GM21619 (cell line): ENCODE results near the gene ADAMTS8.

ENCODE experiments used
- ATAC-seq: cut with Tn5 transposase; IDR thresholded peaks from one replicate; pipeline ENCODE4 v1.9.1; 2021; ENCODE audit not compliant: unreplicated experiment

Gene ADAMTS8

GRCh38 chr11:130428316-130429119 is at the start of gene ADAMTS8:
TSS of gene ADAMTS8 (minus strand) at chr11:130428609. CDS start at chr11:130428286, 323 bp downstream.
- ATAC-seq, result no peak

- no peak for ATAC-seq
Observed at GRCh38 chr11:130477586-130478203, 49.3 kb upstream of the ADAMTS8 start.

- ATAC-seq, result no peak
Observed at GRCh38 chr11:130476922-130477491, 48.6 kb upstream of the ADAMTS8 start.

GRCh38 chr11:130476200-130476921 is 48.0 kb upstream of the ADAMTS8 start:
- no peak for ATAC-seq

- ATAC-seq, result no peak
Observed at GRCh38 chr11:130475426-130476053, 47.1 kb upstream of the ADAMTS8 start.

DNA sequence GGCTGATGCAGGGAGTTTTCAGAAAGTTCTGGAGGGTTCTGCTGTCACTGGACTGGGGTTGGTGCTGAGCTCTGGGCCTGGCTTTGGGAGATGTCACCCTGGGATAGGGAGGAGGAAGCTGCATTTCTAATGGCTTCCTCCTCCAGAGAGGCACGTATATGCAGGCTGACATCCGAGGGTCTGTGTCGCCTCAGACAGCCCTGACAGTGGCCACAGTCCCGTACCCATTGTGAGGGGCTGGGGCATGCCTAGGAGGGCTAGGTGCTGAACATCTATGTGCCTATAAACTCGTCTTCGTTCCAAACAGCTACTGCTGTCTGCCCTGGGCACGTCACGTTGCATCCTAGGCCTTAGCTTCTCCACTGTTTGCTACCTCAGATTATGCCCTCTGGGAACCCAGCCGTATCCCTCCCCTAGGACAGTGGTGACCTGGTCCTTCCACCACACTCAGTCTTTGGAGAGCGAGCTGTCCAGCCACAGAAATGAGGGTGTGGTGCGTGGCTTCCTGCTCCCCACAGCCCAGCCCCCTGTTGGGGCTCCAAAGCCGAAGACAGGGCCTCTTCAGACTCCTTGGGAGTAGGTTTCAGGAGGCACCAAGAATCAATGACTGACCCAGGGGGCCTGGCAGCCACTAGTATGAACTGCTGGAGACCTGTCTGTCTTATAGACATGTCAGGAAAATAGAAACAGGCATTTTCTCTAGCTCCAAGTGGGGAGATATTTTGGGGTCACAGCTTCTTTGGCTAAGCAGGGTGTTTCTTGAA is 46.4 kb upstream of the ADAMTS8 start:
- ATAC-seq, result no peak

- no peak for ATAC-seq
Observed at GRCh38 chr11:130473795-130474377, 45.5 kb upstream of the ADAMTS8 start.

DNA sequence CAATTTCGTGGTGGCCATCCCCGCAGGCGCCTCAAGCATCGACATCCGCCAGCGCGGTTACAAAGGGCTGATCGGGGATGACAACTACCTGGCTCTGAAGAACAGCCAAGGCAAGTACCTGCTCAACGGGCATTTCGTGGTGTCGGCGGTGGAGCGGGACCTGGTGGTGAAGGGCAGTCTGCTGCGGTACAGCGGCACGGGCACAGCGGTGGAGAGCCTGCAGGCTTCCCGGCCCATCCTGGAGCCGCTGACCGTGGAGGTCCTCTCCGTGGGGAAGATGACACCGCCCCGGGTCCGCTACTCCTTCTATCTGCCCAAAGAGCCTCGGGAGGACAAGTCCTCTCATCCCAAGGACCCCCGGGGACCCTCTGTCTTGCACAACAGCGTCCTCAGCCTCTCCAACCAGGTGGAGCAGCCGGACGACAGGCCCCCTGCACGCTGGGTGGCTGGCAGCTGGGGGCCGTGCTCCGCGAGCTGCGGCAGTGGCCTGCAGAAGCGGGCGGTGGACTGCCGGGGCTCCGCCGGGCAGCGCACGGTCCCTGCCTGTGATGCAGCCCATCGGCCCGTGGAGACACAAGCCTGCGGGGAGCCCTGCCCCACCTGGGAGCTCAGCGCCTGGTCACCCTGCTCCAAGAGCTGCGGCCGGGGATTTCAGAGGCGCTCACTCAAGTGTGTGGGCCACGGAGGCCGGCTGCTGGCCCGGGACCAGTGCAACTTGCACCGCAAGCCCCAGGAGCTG is 44.8 kb upstream of the ADAMTS8 start:
- no peak for ATAC-seq

- no peak for ATAC-seq
Observed at GRCh38 chr11:130472434-130472961, 44.1 kb upstream of the ADAMTS8 start.

- ATAC-seq, result no peak
Observed at GRCh38 chr11:130471731-130472433, 43.5 kb upstream of the ADAMTS8 start.

- ATAC-seq, result no peak
Observed at GRCh38 chr11:130470832-130471706, 42.7 kb upstream of the ADAMTS8 start.

DNA sequence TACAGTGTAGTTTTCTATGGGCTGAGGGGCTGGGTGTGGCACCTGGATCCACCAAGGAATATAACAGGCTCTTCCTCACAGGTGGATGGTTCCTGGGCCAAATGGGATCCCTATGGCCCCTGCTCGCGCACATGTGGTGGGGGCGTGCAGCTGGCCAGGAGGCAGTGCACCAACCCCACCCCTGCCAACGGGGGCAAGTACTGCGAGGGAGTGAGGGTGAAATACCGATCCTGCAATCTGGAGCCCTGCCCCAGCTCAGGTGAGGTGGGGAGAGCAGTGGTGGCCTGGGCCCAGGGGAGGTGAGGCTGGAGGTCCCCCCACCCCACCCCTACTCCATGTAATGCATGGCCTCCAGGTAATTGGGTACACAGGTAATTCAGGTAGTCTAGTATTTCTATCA is 40.8 kb upstream of the ADAMTS8 start:
- ATAC-seq, result no peak

DNA sequence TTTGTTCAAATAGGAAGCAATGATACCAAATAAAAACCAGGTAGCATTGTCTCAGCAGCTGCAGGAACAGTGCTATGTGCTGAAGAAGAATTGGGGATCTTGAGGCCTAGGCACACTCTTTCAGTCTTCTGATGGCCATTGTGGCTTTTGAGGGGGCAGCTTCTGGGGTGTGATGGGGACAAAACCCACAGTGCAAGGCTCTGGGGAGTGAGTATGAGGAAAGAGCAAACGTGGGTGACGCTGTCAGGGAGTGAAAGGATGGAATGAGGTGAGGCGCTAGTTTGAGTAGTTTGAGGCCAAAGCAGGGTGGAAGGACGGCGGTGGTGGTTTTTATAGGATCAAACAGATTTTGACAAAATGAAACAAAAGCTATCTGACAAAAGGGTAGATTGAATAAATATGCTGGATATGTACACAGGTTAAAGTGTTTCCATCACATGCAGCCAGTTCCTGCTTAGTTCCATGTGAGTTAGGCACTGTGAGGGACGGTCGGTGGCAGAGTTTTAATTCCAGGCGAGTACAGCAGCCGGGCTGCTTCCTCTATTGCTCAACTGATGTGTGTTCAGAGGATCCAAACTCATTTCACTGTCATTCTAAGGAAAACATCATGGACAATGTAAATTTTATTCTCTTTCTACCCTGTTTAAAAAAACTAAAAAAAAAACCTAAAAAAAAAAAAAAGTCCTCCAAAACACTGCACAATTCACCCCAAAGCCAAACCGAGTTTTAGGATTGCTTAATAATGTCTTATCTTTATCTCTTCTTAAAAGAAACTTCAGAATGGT is 38.9 kb upstream of the ADAMTS8 start:
- ATAC-seq, result no peak

DNA sequence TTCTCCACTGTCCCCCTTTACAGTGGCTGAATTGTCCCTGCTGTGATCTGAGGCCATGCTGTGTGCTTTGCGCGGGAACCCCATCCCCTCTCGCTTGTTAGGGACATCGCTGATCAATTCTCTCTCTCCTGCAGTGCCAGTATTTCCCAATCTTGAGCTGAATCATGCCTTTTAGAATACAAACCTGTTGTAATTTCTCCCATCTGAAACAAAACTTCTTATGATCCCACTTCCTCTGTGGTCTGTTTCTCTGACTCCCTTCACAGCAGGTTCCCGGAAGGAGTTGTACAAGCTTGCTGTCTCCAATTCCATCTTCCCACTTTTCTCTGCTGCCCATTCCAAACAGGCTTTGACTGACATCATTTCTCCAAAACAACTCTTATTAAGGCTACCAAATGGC is 36.9 kb upstream of the ADAMTS8 start:
- ATAC-seq, result no peak

DNA sequence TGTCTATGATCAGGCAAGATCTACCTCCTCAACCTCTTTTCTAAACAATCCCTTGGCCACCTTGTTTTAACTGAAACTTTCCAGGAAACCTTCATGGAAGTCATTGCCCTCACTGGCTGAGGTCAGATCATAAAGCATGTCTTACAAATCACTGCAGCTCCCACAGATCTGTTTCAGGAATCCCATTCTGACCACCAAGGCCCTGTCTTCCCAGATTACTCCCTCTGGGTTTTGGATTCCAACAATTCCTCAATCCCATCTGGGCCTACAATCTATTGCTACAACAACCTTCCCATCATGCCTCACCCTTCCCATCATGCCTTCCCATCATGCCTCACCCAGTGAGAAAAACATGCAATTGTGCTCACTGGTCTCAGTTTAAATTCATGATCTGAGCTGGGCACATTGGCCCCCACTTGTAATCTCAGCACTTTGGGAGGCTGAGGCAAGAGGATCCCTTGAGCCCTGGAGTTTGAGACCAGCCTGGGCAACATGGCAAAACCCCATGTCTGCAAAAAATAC is 35.9 kb upstream of the ADAMTS8 start:
- ATAC-seq, result no peak

DNA sequence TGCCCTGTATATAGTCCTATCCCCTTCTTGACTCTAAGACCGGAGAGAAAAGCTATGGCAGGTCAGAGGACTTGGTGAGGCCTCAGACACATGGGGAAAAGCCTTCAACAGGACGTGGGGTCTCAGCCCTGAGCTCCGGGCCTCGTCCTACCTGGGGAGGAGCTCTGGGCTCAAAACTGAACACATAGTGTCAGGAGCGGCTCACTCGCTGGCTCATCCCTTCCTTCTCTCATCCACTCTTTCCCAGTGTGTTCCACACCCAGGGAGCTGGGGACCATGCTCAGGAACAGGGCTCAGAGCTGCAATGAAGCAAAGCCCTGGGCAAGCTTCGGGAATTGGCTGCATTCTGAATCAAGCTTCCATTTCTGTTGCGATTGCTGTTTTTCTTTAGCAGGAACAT is 34.5 kb upstream of the ADAMTS8 start:
- ATAC-seq, result no peak
